Measurements from ENCODE around the gene PPP2R5D. TPM values are rescaled to one million over a fixed set of nuclear protein-coding genes. Genes with fewer than 3 reads are reported as not detected.

Gene PPP2R5D
- total and polyA plus RNA-seq, 2 of the 8 experiments (the other 6 are each of a cell fraction or from before 2014, with no cell fraction given): 52.1 to 55.7 TPM

DNA sequence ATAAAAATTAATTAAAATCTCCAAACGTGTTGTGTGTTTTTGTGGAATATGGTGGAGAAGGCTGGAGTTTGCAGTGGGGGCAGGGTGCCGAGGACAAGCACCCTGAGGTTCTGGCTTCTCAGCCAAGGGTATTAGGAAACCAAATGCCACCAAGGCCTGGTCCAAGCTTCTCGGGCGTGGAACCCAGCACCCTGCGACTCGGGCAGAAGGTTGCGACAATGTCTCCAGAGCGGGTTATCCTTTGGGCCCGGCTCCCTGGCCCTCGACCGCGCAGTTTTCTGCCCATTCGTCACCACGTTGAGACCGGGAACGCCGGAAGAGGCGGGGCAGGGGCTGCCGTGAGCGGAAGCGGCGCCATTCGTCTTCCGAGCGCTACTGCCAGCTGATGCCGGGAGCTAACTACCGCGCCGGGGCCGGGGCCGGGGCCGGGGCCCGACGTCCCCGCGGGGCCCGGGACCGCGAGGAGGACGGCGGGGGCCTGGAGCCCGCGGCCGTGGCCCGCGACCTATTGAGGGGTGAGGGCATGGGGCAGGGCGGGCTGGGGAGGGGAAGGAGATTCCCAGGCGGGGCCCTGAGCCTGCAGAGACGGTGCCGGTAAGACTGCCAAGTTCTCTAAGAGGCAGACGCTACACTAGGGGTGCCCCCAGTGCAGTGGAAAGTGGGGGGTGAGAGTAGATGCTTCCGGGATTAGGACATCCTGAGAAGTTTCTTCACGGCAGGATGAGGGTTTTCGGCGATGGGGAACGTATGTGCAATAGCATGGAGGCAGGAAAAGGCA, 37.1 kb downstream of the PPP2R5D start, which contains the start of gene RRP36:
RRP36 (plus strand) TSS at position 354 of the 778 bp plus-strand sequence; CDS start at position 386, 32 bp downstream.
- Histone ChIP-seq H2BK15ac (ENCODE audit: low read length) (peak within 1 kb of the TSS; percentile 12), H3K4ac (replicated peaks; ENCODE audit: insufficient read length, low read depth, low read length) (peak within 1 kb of the TSS; percentile 86), H3K23ac (ENCODE audit: insufficient read length) (no peak within 1 kb of the TSS), H3K27ac (ENCODE audit: low read depth, low read length) (peak within 1 kb of the TSS; percentile 81), H3K9me3 (ENCODE audit: insufficient read depth in 2 of 2, low read depth in 1 of 2, low read length in 1 of 2) (no peaks in the 10 kb centered on the region), H3K9ac (replicated peaks in 1 of 4; ENCODE audit: extremely low read depth in 1 of 4, low read depth in 3 of 4, low read length in 3 of 4) (peak within 1 kb of the TSS; percentile 70 to 91 (median 90)), H2BK20ac (ENCODE audit: low read length) (0 out of 2 replicates have a peak within 1 kb of the TSS, but pooled peaks have one; percentile 21), H2AK5ac (ENCODE audit: low read depth, low read length) (no peak within 1 kb of the TSS), H2BK12ac (ENCODE audit: low read depth, low read length) (no peak within 1 kb of the TSS), H3K18ac (ENCODE audit: extremely low read depth, low read length) (peak within 1 kb of the TSS; percentile 93), H3K27me3 (replicated peaks in 1 of 4; ENCODE audit: control insufficient read depth in 3 of 4, extremely low read depth in 1 of 4, insufficient read depth in 3 of 4, low read length in 3 of 4) (no peaks in the 10 kb centered on the region), H3K4me1 (replicated peaks in 1 of 4; ENCODE audit: control insufficient read depth in 3 of 4, insufficient read depth in 4 of 4, low read length in 3 of 4) (peaks cover 0 to 5% (median 1%) of the 10 kb centered on the region in 4 experiments; a peak in 3 of 7 replicates), H2AFZ (ENCODE audit: low read length) (no peak within 1 kb of the TSS; the same call in 1 of the 2 replicates), H3K79me1 (ENCODE audit: low read depth, low read length) (peaks cover 9% of the 10 kb centered on the region; the same call in 1 of the 2 replicates), H3K79me2 (ENCODE audit: control insufficient read depth in 1 of 2, insufficient read depth in 2 of 2, low read length in 2 of 2) (peaks cover 0 to 39% of the 10 kb centered on the region in 2 experiments; a peak in 3 of 4 replicates), H4K20me1 (replicated peaks in 1 of 2; ENCODE audit: control insufficient read depth in 1 of 2, insufficient read depth in 2 of 2, low read length in 2 of 2) (peaks cover 0 to 3% of the 10 kb centered on the region in 2 experiments), H4K8ac (ENCODE audit: extremely low read depth, insufficient read depth, low read length) (no peak within 1 kb of the TSS; the same call in 1 of the 2 replicates), H3K4me2 (ENCODE audit: insufficient read depth in 1 of 2, low read depth in 2 of 2, low read length in 2 of 2) (peak within 1 kb of the TSS; percentile 45 to 89), H3K4me3 (ENCODE audit: extremely low read depth in 1 of 4, insufficient read depth in 2 of 4, low read depth in 3 of 4, low read length in 4 of 4) (peak within 1 kb of the TSS; percentile 93 to 99 (median 96)), H2BK5ac (ENCODE audit: low read depth, low read length) (peak within 1 kb of the TSS; percentile 93), H2BK120ac (replicated peaks; ENCODE audit: low read depth, low read length) (peak within 1 kb of the TSS; percentile 83), H3K14ac (ENCODE audit: insufficient read length) (no peak within 1 kb of the TSS), H4K91ac (replicated peaks; ENCODE audit: insufficient read length, low read length) (peak within 1 kb of the TSS; percentile 63), H3K56ac (replicated peaks; ENCODE audit: insufficient read length, low read depth, low read length) (peak within 1 kb of the TSS; percentile 85), H4K5ac (ENCODE audit: insufficient read length, low read depth, low read length) (peak within 1 kb of the TSS; percentile 74), H3K36me3 (ENCODE audit: control insufficient read depth in 2 of 4, insufficient read depth in 4 of 4, low read length in 3 of 4) (peaks cover 23 to 48% (median 36%) of the 10 kb centered on the region in 4 experiments), H3K23me2 (ENCODE audit: low read depth, low read length) (peaks cover 6% of the 10 kb centered on the region; the same call in 1 of the 2 replicates)
- DNase-seq (ENCODE audit: low read depth in 1 of 2, low spot score in 2 of 2) (peak in 1 of 2 experiments; percentile 84), FAIRE-seq (no peak)
- 4% methylated on average over 31 of the region's 56 CpGs; no CpG with 5 or more reads in 1 of the 2 experiments for WGBS, 2 experiments (ENCODE audit: extremely low coverage in 1 of 2, insufficient coverage in 1 of 2, insufficient read length in 1 of 2, insufficient replicate concordance in 2 of 2, low coverage in 1 of 2, low lambda C conversion rate in 2 of 2, missing lambda C conversion rate in 1 of 2)
- CTCF ChIA-PET (ENCODE audit: partially characterized antibody): interaction anchor here (0.7 to 5.6 kb wide), 9 partner anchors 9 to 145 kb away, joined by 3 to 33 read pairs (median 3); no protein-coding TSS in a partner anchor
- POLR2A ChIA-PET (ENCODE audit: partially characterized antibody): interaction anchor here (0.8 to 27.9 kb wide), 16 partner anchors 8 to 225 kb away, joined by 3 to 584 read pairs (median 6); partner anchors contain the start of genes CUL7, KLC4, KLHDC3 and MEA1
- TF ChIP-seq YY1 (IDR thresholded peaks at IDR 0.05; ENCODE audit: low read depth, low read length) (peak; percentile 88), RBBP5 (IDR thresholded peaks at IDR 0.05; ENCODE audit: borderline replicate concordance, low read depth, low read length) (0 out of 2 replicates have a peak, but pooled peaks have one; percentile 33), RAD21 (IDR thresholded peaks at IDR 0.05 in 1 of 2, conservative IDR thresholded peaks at IDR 0.05 in 1 of 2; ENCODE audit: low read depth in 2 of 2, low read length in 2 of 2) (0 out of 4 replicates have a peak, but pooled peaks of 1 of the 2 experiments have one; percentile 1), PHF8 (conservative IDR thresholded peaks at IDR 0.05; ENCODE audit: low read depth, low read length) (peak; percentile 33; the same call in 1 of the 2 replicates), HDAC2 (IDR thresholded peaks at IDR 0.05; ENCODE audit: borderline replicate concordance in 1 of 2, low read depth in 2 of 2, low read length in 2 of 2) (peak in 1 of 2 experiments; percentile 75; a peak in 1 of 4 replicates), CHD1 (IDR thresholded peaks at IDR 0.05; ENCODE audit: low read depth, low read length) (no peak), TAF7 (optimal IDR thresholded peaks at IDR 0.05; ENCODE audit: borderline replicate concordance, low read depth, low read length) (peak; percentile 53), JUN (IDR thresholded peaks at IDR 0.05; ENCODE audit: low read depth, low read length) (no peak), CREB1 (IDR thresholded peaks at IDR 0.05) (0 out of 2 replicates have a peak, but pooled peaks have one; percentile 53)

Data from H1 (cell line).